GM18499 (cell line): Measurements from ENCODE around the gene RBPMS2.
"Not testable (repeated sequence)": the region's sequence is repeated elsewhere in the genome, so short reads cannot be mapped to it uniquely, and the experiment has no call there.

ENCODE experiments used
- ATAC-seq: cut with Tn5 transposase; IDR thresholded peaks from one replicate; pipeline ENCODE4 v1.9.1; 2021; ENCODE audit warnings: moderate number of reproducible peaks; ENCODE audit not compliant: insufficient read depth, unreplicated experiment

RBPMS2 gene

GRCh38 chr15:64755427-64755940, 19.9 kb downstream of the RBPMS2 start:
- ATAC-seq = no peak

- ATAC-seq = no peak
Measured at GRCh38 chr15:64754663-64755426, 20.5 kb downstream of the RBPMS2 start.

DNA sequence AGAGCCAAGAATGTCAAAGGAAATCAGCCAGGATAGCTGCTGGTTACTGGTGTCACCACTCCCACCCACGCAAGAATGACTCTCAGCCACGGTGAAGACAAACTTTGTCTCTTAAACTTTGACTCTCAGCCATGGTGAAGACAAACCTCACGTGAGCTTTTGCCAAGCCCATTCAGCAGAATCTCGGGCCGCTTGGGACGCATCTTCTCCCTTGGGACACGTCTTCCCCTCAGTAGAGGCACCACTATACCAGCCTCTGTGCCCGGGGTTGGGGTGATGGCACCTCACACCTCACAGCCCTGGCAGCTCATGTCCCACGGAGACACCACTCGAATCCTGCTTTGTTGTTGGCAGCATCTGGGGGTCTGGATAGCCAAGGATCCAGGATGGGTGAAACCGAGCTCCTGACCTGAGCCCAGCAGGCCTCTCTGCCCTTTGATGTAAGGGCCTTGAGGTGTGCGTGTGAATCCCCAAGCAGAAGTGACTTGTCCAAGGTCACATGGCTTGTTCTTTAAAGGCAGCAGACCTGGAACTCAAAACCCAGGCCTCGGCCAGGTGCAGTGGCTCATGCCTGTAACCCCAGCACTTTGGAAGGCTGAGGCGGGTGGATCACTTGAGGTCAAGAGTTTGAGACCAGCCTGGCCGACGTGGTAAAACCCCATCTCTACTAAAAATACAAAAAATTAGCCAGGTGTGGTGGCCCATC, 21.8 kb downstream of the RBPMS2 start:
- no peak for ATAC-seq

DNA sequence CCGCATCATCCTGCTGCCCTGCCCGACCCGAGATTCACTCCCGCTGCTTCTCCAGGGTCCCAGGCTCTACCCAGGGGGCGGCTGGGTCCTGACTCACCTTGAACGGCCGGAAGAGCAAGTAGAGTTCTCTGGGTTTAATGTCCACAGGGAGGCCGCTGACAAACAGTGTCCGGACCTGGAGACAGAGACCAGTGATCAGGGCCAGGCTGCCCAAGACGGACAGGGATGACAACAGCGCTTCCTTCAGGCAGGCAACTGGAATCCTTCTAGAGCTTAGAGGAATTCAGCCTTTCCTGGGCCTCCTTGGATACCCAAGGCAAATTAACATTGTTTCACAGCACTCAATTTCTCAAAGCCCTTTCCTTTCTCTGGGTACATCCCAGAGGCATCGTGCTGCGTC, 23.9 kb downstream of the RBPMS2 start:
- no peak for ATAC-seq

- ATAC-seq = no peak
Measured at GRCh38 chr15:64749999-64750657, 25.3 kb downstream of the RBPMS2 start.

DNA sequence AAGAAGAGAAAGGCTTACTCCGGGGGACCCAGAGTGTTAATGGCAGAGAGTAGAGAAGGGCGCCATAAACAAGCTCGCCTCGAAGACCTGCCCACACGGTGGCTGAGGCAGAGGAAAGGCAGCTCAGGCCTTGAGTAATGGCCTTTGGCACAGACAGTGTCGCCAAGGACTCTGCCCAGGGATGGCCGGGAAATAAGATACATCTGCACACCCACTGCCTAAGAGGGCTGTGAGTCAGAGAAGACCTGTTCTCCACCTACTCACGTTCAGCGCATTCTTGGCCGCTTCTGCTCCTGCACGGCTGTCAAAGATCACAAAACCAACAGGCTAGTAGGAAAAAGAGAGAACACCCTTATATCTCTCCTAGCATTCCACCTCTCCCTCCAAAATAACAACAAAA, 26.2 kb downstream of the RBPMS2 start:
- no peak for ATAC-seq

- ATAC-seq = no peak
Measured at GRCh38 chr15:64748251-64748650, 27.1 kb downstream of the RBPMS2 start.

- no peak for ATAC-seq
Measured at GRCh38 chr15:64747578-64747977, 27.8 kb downstream of the RBPMS2 start.

GRCh38 chr15:64746921-64747320, 28.5 kb downstream of the RBPMS2 start:
- ATAC-seq = no peak

- no peak for ATAC-seq
Measured at GRCh38 chr15:64746356-64746755, 29.0 kb downstream of the RBPMS2 start.

DNA sequence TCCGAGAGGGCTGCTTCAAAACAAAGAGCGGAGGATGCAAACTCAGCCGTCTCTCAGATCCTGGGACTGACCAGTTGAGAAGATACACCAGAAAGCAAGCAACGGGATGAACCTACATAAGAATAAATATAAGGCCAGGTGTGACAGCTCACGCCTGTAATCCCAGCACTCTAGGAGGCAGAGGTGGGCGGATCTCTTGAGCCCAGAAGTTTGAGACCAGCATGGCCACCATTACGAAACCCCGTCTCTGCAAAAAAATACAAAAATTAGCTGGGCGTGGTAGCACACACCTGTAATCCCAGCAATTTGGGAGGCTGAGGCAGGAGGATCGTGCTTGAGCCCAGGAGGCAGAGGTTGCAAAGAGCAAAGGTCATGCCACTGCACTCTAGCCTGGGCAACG, 31.7 kb downstream of the RBPMS2 start:
- no peak for ATAC-seq

DNA sequence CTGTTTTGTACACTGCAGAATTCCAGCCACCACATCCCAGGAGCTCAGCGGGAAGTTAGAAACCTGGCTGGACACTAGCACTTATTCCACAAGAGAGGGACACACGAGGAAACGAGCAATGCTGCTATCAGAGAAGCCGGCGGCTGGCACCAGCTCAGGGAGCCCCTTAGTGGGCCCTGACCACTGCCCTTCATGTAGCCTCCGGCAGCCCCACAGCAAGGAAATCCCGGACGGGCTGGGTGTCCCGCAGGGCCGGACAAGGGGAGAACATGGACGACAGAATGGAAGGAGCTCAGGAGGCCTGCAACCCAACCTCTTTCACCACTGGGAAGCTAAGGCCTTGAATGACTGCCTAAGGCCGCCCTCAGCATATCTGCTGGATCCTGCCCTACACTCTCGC, 32.5 kb downstream of the RBPMS2 start:
- no peak for ATAC-seq

- ATAC-seq = no peak
Measured at GRCh38 chr15:64742385-64742784, 33.0 kb downstream of the RBPMS2 start.

DNA sequence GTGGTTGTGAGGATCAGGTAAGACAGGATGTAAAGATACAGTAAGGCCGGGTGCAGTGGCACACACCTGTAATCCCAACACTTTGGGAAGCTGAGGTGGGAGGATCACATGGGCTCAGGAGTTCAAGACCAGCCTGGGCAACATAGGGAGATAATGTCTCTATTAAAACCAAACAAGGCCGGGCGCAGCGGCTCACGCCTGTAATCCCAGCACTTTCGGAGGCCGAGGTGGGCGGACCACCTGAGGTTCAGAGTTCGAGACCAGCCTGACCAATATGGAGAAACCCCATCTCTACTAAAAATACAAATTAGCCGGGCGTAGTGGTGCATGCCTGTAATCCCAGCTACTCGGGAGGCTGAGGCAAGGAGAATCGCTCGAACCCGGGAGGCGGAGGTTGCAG, 33.7 kb downstream of the RBPMS2 start:
- ATAC-seq = not testable (repeated sequence)

- ATAC-seq = no peak
Measured at GRCh38 chr15:64740311-64741170, 34.8 kb downstream of the RBPMS2 start.

DNA sequence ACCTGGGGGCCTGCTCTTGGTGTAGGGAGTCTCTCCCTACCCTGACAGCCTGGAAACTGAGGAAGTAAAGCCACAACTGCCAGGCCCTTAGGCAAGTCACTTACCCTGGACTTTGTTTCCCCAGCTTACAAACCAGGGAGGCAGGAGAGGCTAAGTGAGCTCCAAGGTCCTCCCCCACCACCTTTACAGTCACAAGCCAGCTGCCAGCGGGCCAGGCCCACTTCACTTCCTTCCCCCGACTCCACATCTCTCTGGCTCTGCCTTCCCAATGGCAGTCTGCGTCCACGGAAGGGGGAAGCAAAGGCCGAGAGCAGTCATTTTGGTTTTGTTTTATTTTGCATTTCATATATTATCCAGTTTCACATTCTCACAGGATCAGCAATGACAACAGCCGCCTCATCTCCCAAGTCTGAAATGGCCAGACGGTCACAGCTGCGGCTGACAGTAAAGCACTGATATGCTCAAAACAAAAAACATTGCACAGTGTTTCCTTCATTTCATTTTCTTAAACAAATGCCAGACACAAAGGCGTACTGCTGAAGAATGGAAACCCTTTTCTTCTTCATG, 35.7 kb downstream of the RBPMS2 start:
- ATAC-seq = no peak

- no peak for ATAC-seq
Measured at GRCh38 chr15:64739156-64739555, 36.2 kb downstream of the RBPMS2 start.

DNA sequence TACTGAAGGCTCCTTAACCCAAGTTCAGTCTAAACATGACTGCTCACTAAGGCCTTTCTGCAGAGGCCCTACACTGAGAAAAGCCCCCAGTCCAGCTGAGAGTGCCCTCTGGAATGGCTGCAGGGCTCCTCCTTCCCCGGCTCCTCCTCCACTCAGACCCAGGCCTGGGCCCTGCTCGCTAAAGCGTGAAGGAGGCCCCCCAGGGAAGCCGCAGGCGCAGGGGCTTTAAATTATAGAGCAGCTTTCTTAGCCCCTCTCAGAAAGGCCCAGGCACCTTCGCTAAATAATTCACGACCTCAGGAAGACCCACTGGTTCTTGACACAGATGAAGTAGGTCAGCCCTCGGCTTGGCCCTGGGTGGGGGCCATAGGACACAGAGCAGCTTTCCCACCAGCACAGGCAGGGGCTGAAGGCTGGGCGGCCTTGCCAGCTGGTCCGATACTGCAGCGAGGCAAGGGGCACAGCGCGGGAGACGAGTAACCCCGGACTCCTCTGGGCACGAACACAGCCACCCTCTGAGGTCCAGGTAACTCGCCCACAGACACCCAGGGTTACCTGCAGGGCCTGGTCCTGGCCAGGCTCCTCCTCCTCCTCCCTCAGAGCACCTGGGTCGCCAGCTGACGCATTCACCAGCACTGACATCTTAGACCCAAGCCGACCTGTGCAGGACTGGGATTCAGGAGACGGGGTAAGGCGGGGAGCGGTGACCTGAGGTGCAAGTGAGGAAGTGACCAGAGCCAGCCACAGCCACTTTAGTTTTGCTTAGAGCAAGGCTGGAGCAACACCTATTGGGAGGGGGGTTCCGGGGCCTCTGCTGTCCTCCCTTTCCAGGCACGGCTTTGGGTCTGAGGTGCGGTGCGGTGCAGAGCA, 36.9 kb downstream of the RBPMS2 start:
- ATAC-seq = no peak
